HepG2 (cell line): ENCODE results near the gene STIM2. TPM values are rescaled to one million over a fixed set of nuclear protein-coding genes. Genes with fewer than 3 reads are reported as not detected.
A peak's percentile ranks its signal among the peaks of the same experiment; 100 is the strongest.

Experiments
- HOXA9 ChIP-seq: sonication (generic); formaldehyde crosslinking; IDR thresholded peaks from 2 replicates; pipeline ENCODE4 v1.8.1; 2022; ENCODE audit warnings: missing genetic modification reagents, mild to moderate bottlenecking, moderate library complexity, borderline replicate concordance
- MXD3 ChIP-seq: IDR thresholded peaks from 2 replicates; pipeline ENCODE4 v1.6.1; 2016; ENCODE audit warnings: mild to moderate bottlenecking, missing biosample characterization, missing genetic modification reagents
- SCMH1 ChIP-seq: sonication (generic); formaldehyde crosslinking; IDR thresholded peaks from 2 replicates; pipeline ENCODE4 v1.9.0; 2021; ENCODE audit warnings: missing genetic modification reagents, mild to moderate bottlenecking, borderline replicate concordance
- ZFY ChIP-seq: sonication (generic); formaldehyde crosslinking; IDR thresholded peaks from 2 replicates; pipeline ENCODE4 v1.4.0; 2020; ENCODE audit warnings: missing genetic modification reagents
- ZFYVE20 ChIP-seq: sonication (generic); formaldehyde crosslinking; IDR thresholded peaks from 2 replicates; pipeline ENCODE4 v1.8.0; 2023; ENCODE audit warnings: low read depth, mild to moderate bottlenecking, moderate library complexity, missing genetic modification reagents, borderline replicate concordance
- ZNF547 ChIP-seq: sonication (generic); formaldehyde crosslinking; IDR thresholded peaks from 2 replicates; pipeline ENCODE4 v1.5.1; 2020; ENCODE audit warnings: mild to moderate bottlenecking, missing genetic modification reagents
- ZNF644 ChIP-seq: IDR thresholded peaks from 2 replicates; pipeline ENCODE4 v1.6.1; 2016; ENCODE audit warnings: low read depth
- ZNF768 ChIP-seq: sonication (generic); formaldehyde crosslinking; IDR thresholded peaks from 2 replicates; pipeline ENCODE4 v1.4.0; 2020; ENCODE audit warnings: missing genetic modification reagents
- ZSCAN21 ChIP-seq: sonication (generic); formaldehyde crosslinking; IDR thresholded peaks from 2 replicates; pipeline ENCODE4 v1.8.0; 2022; ENCODE audit warnings: mild to moderate bottlenecking, missing genetic modification reagents, moderate library complexity, borderline replicate concordance
- polyA plus RNA-seq, 8 experiments: library from polyadenylated mRNA; depleted of rRNA in 3 of 8; stranded (reverse) in 7 of 8; unstranded in 1 of 8; fragments of >200 nt; fragmentation: Illumina TruSeq in 4 of 8; extraction: Trizol in 4 of 8; gene quantifications; 2 replicates each; pipeline versions ENCODE4 v1.2.1 to v1.2.3, GENCODE V29; 2011 to 2016; ENCODE audit warnings: low read depth in 4 of 8, missing spikeins in 1 of 8, mixed read lengths in 1 of 8; ENCODE audit not compliant: insufficient read depth in 1 of 8
- total RNA-seq, 5 experiments: library from RNA; depleted of rRNA; stranded (reverse); fragments of >200 nt; fragmentation: Illumina TruSeq; extraction: Trizol; gene quantifications; 2 replicates each; pipeline ENCODE4 v1.2.3, GENCODE V29; 2016; ENCODE audit warnings: low read depth in 1 of 5
- TF ChIP-seq, protein P1 (sequence below): sonication (generic); formaldehyde crosslinking; IDR thresholded peaks from 2 replicates; pipeline ENCODE4 v1.9.0; 2021; ENCODE audit warnings: missing genetic modification reagents, borderline replicate concordance
- TF ChIP-seq, protein P2 (sequence below): sonication (generic); formaldehyde crosslinking; IDR thresholded peaks from 2 replicates; pipeline ENCODE4 v1.8.1; 2023; ENCODE audit warnings: mild to moderate bottlenecking, missing genetic modification reagents, borderline replicate concordance
- TF ChIP-seq, protein P3 (sequence below): sonication (generic); formaldehyde crosslinking; IDR thresholded peaks from 2 replicates; pipeline ENCODE4 v1.5.1; 2020; ENCODE audit warnings: mild to moderate bottlenecking, moderate library complexity, missing genetic modification reagents
- TF ChIP-seq, protein P4 (sequence below): sonication (generic); formaldehyde crosslinking; IDR thresholded peaks from 2 replicates; pipeline ENCODE4 v1.8.1; 2022; ENCODE audit warnings: mild to moderate bottlenecking, missing genetic modification reagents

STIM2 gene
- total and polyA plus RNA-seq, 2 of the 13 experiments (the other 11 are each of a cell fraction or from before 2014, with no cell fraction given), result 19.3 to 19.4 TPM

- TF ChIP-seq, protein P1, sequence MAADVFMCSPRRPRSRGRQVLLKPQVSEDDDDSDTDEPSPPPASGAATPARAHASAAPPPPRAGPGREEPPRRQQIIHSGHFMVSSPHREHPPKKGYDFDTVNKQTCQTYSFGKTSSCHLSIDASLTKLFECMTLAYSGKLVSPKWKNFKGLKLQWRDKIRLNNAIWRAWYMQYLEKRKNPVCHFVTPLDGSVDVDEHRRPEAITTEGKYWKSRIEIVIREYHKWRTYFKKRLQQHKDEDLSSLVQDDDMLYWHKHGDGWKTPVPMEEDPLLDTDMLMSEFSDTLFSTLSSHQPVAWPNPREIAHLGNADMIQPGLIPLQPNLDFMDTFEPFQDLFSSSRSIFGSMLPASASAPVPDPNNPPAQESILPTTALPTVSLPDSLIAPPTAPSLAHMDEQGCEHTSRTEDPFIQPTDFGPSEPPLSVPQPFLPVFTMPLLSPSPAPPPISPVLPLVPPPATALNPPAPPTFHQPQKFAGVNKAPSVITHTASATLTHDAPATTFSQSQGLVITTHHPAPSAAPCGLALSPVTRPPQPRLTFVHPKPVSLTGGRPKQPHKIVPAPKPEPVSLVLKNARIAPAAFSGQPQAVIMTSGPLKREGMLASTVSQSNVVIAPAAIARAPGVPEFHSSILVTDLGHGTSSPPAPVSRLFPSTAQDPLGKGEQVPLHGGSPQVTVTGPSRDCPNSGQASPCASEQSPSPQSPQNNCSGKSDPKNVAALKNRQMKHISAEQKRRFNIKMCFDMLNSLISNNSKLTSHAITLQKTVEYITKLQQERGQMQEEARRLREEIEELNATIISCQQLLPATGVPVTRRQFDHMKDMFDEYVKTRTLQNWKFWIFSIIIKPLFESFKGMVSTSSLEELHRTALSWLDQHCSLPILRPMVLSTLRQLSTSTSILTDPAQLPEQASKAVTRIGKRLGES (CRISPR knock-in tag), result no peak
- TF ChIP-seq ZFYVE20 (0 out of 2 replicates have a peak, but pooled peaks have one; percentile 24), ZNF644 (CRISPR knock-in tag) (no peak), SCMH1 (CRISPR knock-in tag) (no peak), ZNF768 (CRISPR knock-in tag) (peak; percentile 60; the same call in 1 of the 2 replicates), ZSCAN21 (CRISPR knock-in tag) (0 out of 2 replicates have a peak, but pooled peaks have one; percentile 15), ZFY (CRISPR knock-in tag) (peak; percentile 19), ZNF547 (CRISPR knock-in tag) (0 out of 2 replicates have a peak, but pooled peaks have one; percentile 19), MXD3 (0 out of 2 replicates have a peak, but pooled peaks have one; percentile 16), HOXA9 (CRISPR knock-in tag) (0 out of 2 replicates have a peak, but pooled peaks have one; percentile 42)
- TF ChIP-seq, protein P2, sequence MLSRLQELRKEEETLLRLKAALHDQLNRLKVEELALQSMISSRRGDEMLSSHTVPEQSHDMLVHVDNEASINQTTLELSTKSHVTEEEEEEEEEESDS, result no peak
- TF ChIP-seq, protein P3, sequence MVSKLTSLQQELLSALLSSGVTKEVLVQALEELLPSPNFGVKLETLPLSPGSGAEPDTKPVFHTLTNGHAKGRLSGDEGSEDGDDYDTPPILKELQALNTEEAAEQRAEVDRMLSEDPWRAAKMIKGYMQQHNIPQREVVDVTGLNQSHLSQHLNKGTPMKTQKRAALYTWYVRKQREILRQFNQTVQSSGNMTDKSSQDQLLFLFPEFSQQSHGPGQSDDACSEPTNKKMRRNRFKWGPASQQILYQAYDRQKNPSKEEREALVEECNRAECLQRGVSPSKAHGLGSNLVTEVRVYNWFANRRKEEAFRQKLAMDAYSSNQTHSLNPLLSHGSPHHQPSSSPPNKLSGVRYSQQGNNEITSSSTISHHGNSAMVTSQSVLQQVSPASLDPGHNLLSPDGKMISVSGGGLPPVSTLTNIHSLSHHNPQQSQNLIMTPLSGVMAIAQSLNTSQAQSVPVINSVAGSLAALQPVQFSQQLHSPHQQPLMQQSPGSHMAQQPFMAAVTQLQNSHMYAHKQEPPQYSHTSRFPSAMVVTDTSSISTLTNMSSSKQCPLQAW (CRISPR knock-in tag), result no peak
- TF ChIP-seq, protein P4, sequence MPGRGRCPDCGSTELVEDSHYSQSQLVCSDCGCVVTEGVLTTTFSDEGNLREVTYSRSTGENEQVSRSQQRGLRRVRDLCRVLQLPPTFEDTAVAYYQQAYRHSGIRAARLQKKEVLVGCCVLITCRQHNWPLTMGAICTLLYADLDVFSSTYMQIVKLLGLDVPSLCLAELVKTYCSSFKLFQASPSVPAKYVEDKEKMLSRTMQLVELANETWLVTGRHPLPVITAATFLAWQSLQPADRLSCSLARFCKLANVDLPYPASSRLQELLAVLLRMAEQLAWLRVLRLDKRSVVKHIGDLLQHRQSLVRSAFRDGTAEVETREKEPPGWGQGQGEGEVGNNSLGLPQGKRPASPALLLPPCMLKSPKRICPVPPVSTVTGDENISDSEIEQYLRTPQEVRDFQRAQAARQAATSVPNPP, result peak; percentile 18; the same call in 1 of the 2 replicates
- TF ChIP-seq, all 625 proteins: peak for 27
Measured at GRCh38 chr4:26860922-26861433, 337 bp downstream of the STIM2 start (continued).
